CMK (cell line): ENCODE results near the gene PHF12.
"Not testable (repeated sequence)": the region's sequence is repeated elsewhere in the genome, so short reads cannot be mapped to it uniquely, and the experiment has no call there.

Experiments
- DNase-seq: peaks from one replicate; pipeline ENCODE4 v3.0.0-alpha.2; 2010; ENCODE audit warnings: low read depth

The PHF12 gene

GRCh38 chr17:28953444-28954118 lies 2.3 kb upstream of the PHF12 start:
- DNase-seq, result no peak

GRCh38 chr17:28951991-28952975 lies 965 bp upstream of the PHF12 start:
- peak; percentile 97 for DNase-seq

GRCh38 chr17:28950752-28951427 lies 428 bp downstream of the PHF12 start:
- DNase-seq, result no peak

GRCh38 chr17:28950017-28950751 lies 1.1 kb downstream of the PHF12 start:
- peak; percentile 86 for DNase-seq

- DNase-seq, result no peak
These were observed 1.9 kb downstream of the PHF12 start for GRCh38 chr17:28949185-28950016.

GRCh38 chr17:28948873-28949184 lies 2.5 kb downstream of the PHF12 start:
- no peak for DNase-seq

- DNase-seq, result no peak
These were observed 3.0 kb downstream of the PHF12 start for GRCh38 chr17:28948342-28948741.

GRCh38 chr17:28947639-28948038 lies 3.7 kb downstream of the PHF12 start:
- no peak for DNase-seq

GRCh38 chr17:28946239-28946638 lies 5.1 kb downstream of the PHF12 start:
- DNase-seq, result no peak

GRCh38 chr17:28944862-28945741 lies 6.2 kb downstream of the PHF12 start:
- no peak for DNase-seq

- DNase-seq, result no peak
These were observed 7.0 kb downstream of the PHF12 start for GRCh38 chr17:28944343-28944742.

- no peak for DNase-seq
These were observed 8.4 kb downstream of the PHF12 start for GRCh38 chr17:28942925-28943324.

- DNase-seq, result no peak
These were observed 10.1 kb downstream of the PHF12 start for GRCh38 chr17:28941251-28941650.

GRCh38 chr17:28940675-28941074 lies 10.6 kb downstream of the PHF12 start:
- no peak for DNase-seq

GRCh38 chr17:28940142-28940541 lies 11.2 kb downstream of the PHF12 start:
- DNase-seq, result no peak

- DNase-seq, result no peak
These were observed 12.8 kb downstream of the PHF12 start for GRCh38 chr17:28938552-28938951.

GRCh38 chr17:28937044-28937729 lies 14.1 kb downstream of the PHF12 start:
- no peak for DNase-seq

- DNase-seq, result no peak
These were observed 15.4 kb downstream of the PHF12 start for GRCh38 chr17:28935744-28936460.

GRCh38 chr17:28934508-28934907 lies 16.8 kb downstream of the PHF12 start:
- DNase-seq, result not testable (repeated sequence)
